Activated CD8-positive, alpha-beta memory T cell treated with anti-CD3 and anti-CD28 coated beads for 36 hours (primary cell): ENCODE data around the gene UBE2F. TPM values are rescaled to one million over a fixed set of nuclear protein-coding genes. Genes with fewer than 3 reads are reported as not detected.

Source experiments
- CTCF ChIA-PET: fragments of 350-600 bp; sonication (Branson Sonifier 250); formaldehyde crosslinking; loops from one replicate; lab custom pipeline; 2021; ENCODE audit warnings: antibody characterized with exemption; lab: Charles Lee
- POLR2A ChIA-PET: fragments of 350-600 bp; sonication (Branson Sonifier 250); formaldehyde crosslinking; loops from one replicate; lab custom pipeline; 2021; ENCODE audit warnings: antibody characterized with exemption; lab: Charles Lee
- total RNA-seq, 2 experiments: library from RNA; stranded (reverse); gene quantifications; one replicate each; pipeline ENCODE4 v1.2.3, GENCODE V29; 2021

UBE2F gene
- total RNA-seq, 2 experiments from 2014 or later = 63.7 to 64.5 TPM

- ChIA-PET CTCF (no interaction called here), POLR2A (no interaction called here)
Observed at GRCh38 chr2:238082151-238082550, 115.3 kb downstream of the UBE2F start.

GRCh38 chr2:238082827-238083226 is 116.0 kb downstream of the UBE2F start:
- ChIA-PET POLR2A (no interaction called here), CTCF (no interaction called here)

DNA sequence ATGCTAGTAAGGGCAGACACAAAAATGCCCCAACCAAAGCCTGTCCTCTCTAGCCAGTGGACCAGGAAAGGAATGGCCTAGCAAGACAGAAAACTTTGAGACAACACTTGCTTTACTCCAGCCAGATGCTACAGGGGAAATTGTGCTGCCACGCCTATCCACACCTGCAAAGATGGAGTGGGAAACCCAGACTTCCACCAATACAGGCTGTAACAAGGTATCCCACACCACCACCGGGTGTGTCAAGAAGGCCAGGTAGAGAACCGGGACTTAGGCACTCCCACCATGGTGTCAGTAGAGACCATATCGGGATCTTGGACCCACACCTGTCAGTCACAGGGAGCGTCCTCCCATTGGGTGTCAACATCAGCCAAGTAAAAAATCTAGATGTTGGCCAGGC is 117.1 kb downstream of the UBE2F start:
- POLR2A ChIA-PET = no interaction called here
- CTCF ChIA-PET = no interaction called here

DNA sequence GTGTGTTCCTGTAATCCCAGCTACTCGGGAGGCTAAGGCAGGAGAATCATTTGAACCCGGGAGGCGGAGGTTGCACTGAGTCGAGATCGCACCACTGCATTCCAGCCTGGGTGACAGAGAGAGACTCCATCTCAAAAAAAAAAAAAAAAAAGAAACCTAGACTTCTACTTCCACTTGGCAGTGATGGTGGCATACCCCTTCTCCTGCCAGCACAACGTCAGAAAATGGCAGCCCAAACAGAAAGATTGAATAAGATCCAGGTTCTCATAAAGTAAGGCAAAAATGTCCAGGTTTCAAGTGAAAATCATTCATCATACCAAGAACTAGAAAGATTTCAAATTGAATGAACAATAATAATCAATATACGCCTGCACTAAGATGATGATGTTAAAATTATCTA is 117.9 kb downstream of the UBE2F start:
- POLR2A ChIA-PET = interaction anchor here (0.7 kb wide), 1 partner anchor 24 kb away, joined by 3 read pairs; no protein-coding TSS in a partner anchor
- CTCF ChIA-PET = no interaction called here

GRCh38 chr2:238085899-238086298 is 119.1 kb downstream of the UBE2F start:
- POLR2A ChIA-PET = interaction anchor here (0.6 kb wide), 1 partner anchor 171 kb away, joined by 3 read pairs; no protein-coding TSS in a partner anchor
- CTCF ChIA-PET = no interaction called here

DNA sequence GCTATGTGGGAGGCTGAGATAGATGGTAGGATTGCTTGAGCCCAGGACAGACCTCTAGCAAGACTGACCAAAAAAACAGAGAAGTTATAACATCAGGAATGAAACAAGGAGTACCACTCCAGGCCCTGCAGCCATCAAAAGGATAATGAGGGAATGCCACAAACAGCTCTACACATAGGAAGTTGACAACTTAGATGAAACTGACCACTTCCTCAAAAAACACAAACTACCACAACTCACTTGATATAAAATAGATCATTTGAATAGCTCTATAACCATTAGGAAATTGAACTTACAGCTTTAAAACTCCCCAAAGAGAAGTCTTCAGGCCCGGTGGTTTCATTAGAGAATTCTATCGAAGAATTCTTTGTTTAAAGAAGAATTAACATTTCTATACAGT is 120.4 kb downstream of the UBE2F start:
- ChIA-PET POLR2A (interaction anchor here (0.6 kb wide), 1 partner anchor 178 kb away, joined by 5 read pairs; no protein-coding TSS in a partner anchor), CTCF (no interaction called here)

DNA sequence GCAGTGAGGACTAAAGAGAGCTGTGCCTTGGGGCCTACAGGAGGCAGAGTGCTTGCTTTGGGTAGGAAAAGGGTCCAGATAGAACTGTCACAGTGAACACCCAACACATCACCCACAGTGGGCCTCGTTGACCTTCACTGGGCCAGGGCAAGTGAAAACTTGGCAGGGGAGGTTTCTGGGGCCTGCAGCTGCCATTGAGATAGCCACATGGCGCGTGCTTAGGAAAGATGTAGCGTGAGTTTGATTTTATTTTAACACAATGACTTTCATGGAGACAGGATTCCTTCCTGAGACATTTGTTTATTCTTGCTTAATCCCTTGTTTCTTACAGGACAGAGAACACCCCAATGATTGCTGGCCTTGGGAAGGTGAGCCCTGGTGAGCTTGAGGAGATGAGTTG is 124.1 kb downstream of the UBE2F start:
- ChIA-PET CTCF (no interaction called here), POLR2A (no interaction called here)

DNA sequence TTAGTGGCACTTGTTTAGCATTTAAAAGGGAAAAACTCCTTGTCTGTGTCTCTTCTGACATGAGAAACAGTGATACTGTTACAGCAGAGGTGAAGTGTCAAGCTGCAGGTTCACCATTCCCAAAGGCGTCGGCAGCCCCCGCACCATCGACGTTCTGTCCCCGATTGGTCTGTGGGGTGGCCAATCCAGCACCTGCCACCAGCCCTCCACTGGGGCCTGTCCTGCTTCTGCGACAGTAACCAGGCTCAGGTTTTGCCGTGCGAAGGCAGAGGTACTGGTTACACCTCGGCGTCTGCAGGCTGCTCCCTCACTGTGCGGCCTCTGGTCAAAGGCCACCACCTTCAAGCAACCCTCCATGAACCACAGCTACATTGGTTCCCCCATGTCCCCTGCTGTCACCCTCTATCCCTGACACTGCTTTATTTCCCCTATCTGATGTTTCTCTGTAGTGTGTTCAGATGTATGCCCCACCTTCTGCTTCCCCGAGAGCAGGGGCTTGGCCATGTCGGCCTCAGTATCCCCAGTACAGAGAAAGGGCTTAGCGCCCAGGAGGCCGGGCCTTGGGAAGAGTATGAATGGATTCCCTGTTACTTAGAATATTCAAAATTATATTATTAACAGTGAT is 124.7 kb downstream of the UBE2F start:
- ChIA-PET POLR2A (no interaction called here), CTCF (no interaction called here)

Other genes with a start within 250 kb of the UBE2F start
- under 1 TPM; 0.25 to 0.34 TPM for gene RBM44, start 168.2 kb upstream of the UBE2F start, total RNA-seq
- gene RAMP1, start 107.4 kb upstream of the UBE2F start, total RNA-seq = under 1 TPM; 0.34 to 0.63 TPM
- gene SCLY, start 94.0 kb downstream of the UBE2F start, total RNA-seq = 10 to 100 TPM; 87.1 to 88.0 TPM
- gene ESPNL, start 133.3 kb downstream of the UBE2F start, total RNA-seq = under 1 TPM; 0.04 TPM
- not detected for gene KLHL30, start 171.7 kb downstream of the UBE2F start, total RNA-seq
- under 1 TPM; 0.08 to 0.21 TPM for gene ERFE, start 192.0 kb downstream of the UBE2F start, total RNA-seq
- 10 to 100 TPM; 55.3 to 56.6 TPM for gene ILKAP, start 236.7 kb downstream of the UBE2F start, total RNA-seq